EL (cell line): ENCODE results near the gene DPYD.

Experiments used
- DNase-seq: peaks from one replicate; pipeline ENCODE4 v3.0.0-alpha.2; 2016

DPYD gene

DNA sequence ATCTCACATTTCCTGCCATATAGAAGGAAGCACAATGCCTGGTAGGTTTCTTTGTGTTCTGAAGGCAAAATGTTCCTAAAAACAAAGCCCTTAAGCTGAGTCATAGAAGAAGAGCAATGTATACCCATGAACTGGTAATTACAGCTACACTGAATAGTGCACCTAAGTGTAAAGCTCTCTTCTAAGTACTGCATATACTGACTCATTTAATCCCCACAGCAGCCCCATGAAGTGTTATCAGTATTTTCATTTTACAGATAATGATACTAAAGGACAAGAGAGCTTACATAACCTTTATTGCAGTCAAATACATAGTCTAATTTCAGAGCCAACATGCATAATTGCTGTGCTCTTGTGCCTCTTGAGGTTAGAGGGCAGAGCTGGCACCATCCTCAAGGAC, 239.9 kb downstream of the DPYD start:
- DNase-seq = no peak

DNA sequence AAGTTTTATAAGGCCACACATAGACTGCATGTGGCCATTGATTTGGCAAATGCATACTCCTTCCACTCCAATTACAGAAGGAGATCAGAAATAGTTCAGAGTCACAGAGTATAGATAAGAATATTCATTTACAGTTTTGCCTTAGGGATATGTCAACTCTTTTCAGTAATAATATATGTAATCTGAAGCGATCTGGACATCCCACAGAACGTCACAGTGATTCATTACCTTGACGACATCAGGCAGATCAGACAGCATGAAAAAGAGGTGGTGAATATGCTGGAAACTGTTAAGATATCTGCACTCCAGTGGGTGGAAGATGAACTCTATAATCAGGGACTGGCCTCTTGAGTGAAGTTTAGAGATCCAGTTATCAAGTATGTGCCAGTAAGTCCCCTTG, 240.4 kb downstream of the DPYD start:
- no peak for DNase-seq

DNA sequence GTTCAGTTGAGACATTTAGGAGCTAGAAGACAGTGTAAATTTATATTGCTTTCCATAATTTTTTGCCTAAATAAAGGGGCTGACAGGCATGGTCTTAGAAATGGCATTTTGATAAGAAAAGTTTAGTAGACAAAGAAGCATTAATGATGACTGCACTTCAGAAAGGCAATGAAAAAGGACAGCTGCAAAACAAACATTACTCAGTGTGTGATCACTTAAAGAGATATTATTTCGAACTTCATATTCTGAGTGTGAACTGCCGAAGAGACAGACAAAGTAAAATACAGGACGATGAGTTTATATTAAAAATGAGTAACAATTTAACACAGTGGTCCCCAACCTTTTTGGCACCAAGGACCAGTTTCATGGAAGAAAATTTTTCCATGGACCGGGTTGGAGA, 243.1 kb downstream of the DPYD start:
- no peak for DNase-seq

DNA sequence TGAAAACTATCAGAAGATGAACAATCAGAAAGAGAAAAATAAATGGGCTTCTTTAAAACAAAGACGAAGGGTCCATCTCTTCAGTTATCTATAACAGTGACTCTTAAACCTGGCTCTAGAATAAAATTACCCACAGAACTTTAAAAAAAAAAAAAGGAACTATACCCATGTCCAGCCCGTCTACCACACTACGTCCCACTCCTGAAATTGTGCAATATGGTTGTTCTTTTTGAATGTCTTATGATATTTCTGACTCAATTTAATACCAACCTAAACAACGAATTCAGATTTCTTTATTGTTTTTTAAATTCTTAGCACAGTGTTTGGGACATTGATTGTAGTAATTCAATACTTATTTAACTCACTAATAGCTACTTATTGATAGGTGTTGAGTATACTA, 246.3 kb downstream of the DPYD start:
- DNase-seq = no peak

DNA sequence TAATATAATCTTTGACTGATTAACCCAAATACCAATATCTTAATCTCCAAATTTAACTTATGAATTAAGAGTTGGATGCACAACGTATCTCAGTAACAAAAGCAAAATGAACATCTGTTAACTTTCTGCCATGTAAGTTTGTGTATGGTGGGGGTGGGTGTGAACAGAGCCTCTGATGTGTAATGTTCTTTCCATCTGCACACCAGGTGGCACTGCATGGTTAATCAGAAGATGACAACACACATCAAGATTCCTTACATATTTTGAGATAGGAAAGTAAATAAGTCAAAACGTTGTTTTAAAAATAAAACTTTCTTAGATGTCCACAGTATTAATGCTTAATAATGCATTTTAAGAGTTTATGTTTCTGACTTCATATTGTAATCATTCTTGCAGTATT, 251.9 kb downstream of the DPYD start:
- peak; percentile 73 for DNase-seq

DNA sequence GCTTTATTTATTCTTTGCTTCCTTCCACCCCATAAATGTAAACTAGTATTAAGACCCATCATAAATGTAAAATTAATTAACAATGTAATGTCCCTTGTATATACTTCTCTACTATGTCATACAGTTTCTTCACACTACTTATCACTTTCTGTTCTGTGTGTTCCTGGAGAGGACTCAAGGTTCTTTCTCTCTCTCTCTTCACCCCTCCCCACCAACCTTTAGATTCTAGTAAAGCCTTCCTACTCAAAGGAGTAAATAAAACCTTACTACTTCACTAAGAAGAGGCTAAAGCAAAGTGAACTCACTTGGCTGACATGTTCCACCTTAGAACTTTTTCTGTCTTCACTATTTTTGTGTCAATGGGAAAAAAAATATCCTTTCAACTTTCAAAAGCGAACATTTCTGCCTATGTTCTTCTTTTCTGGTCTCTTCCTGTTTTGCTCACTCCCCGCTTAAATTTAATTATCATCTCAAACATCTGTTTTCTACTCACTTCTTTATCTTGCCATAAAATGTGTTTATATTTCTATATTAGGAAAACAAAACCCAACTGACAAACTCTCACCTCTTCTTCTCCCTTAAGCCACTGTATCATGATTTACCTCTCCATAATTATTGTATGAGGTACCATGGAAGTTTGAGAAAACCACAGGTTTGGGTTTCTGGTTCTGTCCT, 260.3 kb downstream of the DPYD start:
- DNase-seq = no peak

DNA sequence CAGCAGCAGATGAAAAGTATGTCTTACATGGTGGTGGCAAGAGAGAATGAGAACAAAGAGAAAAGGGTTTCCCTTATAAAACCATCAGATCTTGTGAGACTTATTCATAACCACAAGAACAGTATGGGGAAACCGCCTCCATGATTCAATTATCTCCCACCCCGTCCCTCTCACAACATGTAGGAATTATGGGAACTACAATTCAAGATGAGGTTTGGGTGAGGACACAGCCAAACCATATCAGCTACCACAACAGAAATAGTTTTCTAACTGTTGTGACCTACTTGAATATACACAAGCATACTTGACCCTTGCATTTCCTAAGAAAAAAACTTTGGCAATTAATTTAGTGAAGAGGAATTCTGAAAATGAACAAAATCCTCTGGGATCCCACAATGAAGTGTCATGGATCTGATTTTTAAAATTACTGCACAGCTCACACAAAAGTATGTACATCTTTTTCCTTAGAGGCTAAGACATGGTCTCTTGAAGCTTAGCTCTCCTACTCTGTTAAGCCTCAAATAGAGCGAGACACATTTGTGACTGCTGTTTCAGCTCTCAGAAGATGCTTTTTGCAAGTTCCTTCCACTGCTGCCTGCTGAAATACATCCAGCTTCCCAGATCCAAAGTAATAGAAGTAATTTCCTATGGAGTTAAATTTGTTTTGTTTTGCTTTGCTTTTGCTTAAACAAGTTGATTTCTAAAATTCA, 265.8 kb downstream of the DPYD start:
- DNase-seq = no peak

DNA sequence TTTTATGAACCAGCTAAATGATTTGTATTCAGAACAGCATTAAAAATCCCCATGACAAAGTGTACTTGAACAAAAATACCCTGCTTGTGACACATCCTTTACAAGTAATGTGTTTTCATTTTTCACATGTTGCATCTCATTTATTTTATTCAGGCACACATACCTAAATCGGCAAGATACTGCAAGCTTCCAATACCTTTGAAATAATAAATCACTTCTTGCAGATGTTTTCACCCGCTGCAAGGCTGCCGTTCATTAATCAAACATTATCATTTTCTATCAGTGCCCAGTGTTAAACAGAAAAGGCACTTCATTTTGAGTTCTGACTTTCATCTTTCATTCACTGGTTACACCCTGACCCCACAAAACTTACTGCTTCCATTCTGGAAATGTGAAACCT, 269.6 kb downstream of the DPYD start:
- no peak for DNase-seq

DNA sequence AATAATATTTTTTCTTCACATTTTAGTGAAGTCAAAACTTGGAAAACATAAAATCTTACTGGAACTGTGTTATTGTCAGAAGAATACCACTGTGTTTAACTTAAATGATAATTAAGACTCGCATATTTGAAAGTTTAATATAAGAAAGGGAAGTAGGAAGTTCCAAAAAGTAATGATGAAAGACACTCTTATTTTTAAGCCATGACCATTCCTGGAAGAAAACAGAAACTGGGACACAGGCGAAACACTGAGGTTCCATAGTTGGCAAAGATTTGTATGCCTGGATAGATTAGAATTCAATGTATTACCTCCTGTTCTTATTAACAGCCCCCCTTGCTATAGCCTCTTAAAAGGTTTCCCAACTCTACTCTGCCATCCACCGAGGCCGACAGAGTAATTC, 271.2 kb downstream of the DPYD start:
- no peak for DNase-seq

DNA sequence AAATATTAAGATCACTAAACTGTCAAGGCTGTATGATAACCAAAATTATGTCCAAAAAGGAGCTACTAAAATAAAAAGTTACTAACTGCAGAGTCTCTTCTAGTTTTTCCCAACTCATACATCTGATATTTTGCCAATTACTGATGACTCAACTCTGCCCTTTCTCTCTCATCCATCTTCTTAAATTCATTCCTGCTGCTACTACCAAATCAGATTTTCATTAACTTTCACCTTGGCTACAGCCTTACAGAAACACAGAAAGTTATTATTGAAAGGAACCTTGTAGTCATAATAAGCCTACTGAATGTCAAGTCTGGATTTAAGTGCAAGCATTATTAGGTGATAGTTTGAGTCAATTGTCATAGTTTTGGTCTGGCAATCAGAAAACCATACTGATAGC, 273.1 kb downstream of the DPYD start:
- peak; percentile 63 for DNase-seq

DNA sequence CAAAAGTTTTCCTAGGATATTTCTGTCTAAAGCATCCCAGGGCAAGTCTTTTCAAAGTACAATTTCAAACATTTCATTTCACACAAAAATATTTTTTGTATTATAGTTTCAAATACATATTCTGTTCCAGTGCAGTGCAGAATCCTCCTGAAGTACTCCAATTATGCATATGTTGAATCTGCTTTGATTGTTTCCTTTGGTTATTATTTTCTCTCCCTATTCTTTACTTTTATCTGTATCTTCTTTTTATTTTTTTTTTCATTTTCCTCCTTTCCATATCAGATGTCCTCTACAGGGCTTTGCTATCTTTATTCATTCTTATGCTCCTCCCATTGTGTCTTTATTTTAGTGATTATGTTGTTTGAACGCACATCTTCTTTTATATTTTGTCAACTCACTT, 274.8 kb downstream of the DPYD start:
- DNase-seq = no peak

DNA sequence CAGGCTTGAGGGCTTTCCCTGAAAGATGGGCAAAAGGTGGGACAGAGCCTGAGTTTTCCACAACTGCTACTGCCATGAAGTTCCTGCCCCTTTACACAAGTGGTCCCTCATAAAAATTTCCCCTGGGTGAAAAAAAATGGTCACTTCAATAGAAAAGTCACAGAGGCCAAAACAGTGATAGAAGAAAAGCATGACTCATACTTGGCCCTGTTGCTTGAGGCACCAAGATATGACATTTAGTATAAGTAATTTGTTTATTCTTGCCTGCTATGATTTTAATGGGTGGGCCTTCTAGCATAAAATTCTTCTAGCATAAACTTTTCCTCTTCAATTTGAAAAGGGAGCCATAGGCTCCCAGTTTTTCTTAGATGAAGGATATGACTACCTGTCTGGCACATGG, 280.2 kb downstream of the DPYD start:
- DNase-seq = peak; percentile 42

DNA sequence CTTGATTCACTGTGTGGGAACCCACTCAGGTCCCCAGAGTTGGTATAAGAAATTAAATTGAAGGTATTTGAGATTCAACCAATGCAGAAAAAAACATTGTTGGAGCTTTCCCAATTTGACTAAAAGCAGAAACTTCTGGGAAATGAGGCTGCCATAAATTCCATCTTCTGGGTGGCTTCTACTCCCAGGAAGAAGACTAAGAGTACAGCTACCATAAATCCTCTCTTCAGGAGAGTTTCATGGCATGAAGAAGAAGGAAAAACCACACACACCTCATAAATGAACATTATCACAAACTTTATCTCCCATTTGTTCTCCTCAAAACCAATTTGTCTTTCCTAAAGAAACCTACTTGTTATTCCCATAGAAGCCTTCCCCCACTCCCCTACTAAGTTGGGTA, 283.9 kb downstream of the DPYD start:
- peak; percentile 12 for DNase-seq

DNA sequence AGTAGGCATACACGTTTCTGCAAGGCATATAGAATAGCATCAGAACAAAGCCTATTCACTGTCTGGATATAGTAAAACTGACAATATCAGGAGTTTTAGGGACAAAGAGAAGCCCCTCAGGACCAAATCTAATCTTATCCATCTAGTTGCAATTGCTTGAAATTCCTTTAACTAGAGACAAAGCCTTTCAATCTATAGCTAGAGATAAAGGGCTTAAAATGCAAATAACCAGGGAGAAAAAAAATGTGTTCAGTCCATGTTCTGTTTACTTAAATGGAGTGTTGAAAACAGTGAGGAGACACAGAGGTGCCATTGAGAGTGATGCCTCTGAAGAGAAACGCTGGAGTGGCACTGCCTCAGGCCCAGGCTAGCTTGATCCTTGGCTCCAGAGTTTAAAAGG, 286.1 kb downstream of the DPYD start:
- DNase-seq = no peak

DNA sequence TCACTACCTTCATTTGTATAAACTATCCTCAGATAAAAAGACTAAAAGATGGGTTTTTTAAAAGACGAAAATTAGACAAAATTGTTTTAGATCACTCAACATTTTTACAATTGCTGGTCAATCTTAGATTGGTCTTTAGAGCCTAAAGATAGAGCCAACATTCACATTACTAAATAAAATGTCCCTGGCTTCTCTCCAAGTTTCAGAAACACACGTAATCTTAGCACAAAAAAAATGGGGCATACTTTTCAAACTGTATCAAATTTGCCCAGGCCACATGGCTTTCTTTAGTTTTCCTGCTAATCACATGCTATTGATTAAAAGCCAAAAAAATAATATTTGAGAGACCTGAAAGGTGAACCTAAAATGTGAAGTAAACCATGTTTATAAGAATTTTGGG, 288.1 kb downstream of the DPYD start:
- no peak for DNase-seq

DNA sequence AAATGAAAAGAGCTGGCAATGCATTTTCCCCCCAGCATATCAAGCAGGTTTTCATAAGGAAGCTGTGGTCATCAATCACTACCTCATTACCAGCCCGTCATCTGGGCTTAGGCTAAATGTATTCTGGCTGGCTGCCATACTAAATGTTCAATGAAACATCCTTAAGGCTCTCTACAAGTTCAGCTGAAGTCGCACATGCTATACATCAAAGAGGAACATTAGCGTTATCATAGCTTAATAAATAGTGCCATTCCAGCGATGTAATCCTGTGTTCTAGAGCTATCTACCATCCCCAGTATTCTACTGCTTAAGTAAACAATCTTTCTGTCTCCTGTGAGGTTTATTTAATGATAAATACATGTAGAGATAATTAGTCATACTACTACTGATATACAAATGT, 288.8 kb downstream of the DPYD start:
- peak; percentile 55 for DNase-seq

DNA sequence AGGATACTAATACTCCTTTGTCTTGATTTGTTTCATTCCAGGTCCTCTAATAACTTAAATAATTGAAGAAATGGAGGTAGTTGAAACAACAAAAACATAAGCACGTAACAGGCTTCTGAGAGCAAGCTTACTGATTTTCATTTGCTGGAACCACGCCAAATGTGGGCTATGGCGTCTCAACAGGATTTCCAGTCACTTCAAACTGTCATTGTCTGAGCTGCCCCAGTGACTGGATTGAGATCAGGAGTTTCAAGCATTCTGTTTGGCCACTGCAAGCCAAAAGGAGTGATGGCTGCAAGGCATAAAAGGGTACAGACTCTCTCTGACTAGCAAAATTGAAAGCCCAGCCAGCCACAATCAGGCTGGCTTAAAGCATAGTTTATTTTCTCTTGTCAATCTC, 289.9 kb downstream of the DPYD start:
- DNase-seq = no peak

DNA sequence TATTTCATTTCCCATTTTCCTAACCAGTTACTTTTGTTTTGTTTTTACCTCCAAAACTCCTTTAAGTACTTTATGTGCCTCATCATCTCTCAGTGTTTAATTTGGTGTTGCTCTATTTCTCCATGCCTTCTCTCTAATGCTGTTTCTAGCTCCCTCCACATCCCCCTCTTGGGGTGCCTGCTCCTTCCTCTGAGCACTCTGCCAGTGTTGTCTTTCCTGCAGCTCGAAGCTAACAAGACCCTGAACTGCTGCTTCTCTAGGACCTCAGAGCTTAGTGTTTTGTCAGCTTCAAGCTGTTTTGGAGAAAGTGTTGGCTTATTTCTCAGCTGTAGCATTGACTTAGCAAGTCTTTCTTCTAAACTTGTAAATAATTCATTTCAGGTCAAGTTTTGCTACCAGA, 290.6 kb downstream of the DPYD start:
- DNase-seq = no peak

DNA sequence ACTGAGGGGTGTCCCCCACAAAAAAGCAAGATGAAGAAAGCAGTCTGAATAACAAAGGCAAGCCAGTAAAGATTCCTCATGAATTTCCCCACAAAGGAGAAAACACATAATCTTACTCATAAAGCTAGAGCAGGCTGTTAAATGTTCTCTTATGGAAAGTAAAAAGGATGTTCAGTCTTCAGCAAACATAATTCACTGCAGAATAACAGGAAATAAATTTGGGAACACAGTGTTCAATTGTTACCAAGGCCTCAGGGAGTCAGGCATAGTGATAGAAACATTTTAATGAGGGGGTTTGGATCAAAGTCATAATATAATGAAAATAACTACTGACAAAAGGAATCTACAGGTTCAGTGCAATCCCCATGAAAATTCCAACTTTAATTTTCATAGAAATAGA, 297.6 kb downstream of the DPYD start:
- DNase-seq = no peak

DNA sequence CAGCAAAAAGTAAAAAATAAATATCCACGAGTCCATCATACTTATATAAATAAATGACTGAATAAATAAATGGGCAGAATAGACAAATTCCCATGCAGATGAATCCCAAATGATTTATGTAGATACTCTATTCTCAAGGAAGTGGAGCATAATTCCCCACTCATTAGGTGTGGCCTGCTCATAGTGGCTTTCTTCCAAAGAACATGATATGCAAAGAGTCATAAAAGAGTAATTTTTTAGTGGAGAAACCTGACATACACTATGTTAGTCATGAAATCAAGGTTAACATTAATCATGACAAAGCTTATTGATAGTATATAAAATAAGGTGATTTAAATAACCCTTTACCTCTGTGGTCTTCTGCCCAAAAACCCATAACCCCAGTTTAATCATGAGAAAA, 298.9 kb downstream of the DPYD start:
- peak; percentile 16 for DNase-seq

DNA sequence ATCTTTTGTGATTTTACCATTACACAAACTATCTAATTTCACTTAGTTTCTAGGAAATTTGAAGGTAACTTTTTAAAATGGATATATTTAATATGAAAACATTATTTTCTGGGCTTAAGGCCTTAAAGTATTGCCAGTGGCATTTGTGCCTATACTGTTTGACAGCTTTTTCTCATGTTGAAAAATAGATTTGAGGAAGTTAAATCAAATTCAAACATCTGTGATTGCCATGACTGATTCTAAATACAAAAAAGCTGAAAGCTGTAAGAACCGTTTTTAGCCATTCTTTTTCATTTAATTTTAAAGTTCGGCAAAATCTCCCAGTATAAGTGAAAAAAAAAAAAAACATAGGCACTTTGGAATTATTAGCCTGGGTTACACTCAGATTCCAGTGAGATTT, 301.1 kb downstream of the DPYD start:
- DNase-seq = no peak

DNA sequence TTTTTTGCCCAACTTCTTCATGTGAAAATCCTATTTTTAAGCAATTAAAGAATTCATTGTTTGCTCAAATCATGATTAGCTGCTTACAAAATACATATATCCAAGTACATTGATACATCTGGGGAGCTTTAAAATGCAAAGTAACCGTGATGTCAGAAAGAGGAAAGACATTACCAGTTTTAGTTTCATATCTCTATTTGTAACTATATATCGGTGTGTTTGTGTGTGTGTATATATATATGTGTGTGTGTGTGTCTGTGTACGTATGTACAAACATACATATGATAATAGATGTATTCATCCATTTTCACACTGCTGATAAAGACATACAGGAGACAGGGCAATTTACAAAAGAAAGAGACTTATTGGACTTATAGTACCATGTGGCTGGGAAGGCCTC, 310.1 kb downstream of the DPYD start:
- DNase-seq = no peak

DNA sequence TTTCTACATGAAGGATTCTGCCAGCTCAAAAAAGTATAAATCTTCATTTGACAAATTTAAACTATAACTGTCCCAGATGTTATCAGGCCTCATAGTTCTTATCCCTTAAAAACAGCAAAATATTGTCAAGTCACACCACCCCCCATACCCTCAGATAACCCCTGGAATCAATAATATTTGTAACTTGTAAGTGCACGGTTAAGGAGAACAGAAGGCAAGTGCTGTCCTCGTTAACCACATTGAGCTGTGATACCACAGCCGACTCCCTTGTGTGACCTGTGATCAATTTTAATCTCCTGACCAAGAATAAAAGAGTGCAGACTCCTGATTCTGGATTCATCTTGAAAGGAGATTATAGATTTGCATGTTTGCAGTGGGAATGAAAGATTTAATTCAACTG, 310.7 kb downstream of the DPYD start:
- DNase-seq = no peak

DNA sequence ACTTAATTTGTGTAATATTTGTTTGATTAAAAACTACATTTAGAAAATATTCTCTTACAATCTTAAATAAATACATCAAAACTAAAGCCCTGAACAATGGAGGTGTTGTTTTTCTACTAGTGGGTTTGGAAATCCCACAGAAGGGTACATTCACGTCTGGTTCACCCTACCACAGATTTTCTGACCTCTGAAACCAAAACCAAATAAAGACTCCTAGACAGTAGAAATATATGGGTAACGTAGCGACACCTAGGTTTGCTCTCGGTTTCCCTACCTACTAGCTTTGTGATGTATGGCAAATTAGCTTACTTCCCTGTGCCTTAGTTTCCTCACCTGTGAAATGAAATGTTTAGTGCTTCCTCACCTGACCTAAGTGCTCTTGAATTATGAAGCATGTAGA, 312.6 kb downstream of the DPYD start:
- no peak for DNase-seq

DNA sequence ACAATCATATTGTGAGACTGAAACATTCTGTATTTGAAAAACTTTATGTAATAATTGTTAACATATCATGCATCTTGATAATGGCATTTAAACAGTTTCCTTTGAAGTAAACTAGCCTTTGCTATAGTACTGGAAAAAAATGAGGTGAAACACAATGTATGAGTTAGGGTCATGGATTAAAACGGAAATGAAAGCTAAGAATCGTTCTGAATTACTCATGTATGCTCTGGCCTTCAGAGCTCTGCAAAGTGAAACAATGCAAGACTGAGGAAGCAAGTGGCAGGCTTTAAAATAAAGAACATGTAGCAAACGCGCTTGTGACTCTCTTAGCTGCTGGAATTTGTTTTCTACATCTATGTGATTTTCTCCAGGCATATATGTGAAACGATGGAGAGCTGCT, 317.1 kb downstream of the DPYD start:
- DNase-seq = no peak
